OCI-LY1 (cell line): ENCODE results near the gene GRP.

Source experiments
- H2AFZ ChIP-seq: fragments of 200-600 bp; sonication (generic), shearing (Covaris generic); 2 replicates; pipeline ENCODE4 v1.6.0; 2014; ENCODE audit warnings: antibody characterized with exemption, mild to moderate bottlenecking, low read length
- H3F3A ChIP-seq: fragments of 200-600 bp; sonication (generic), shearing (Covaris generic); 2 replicates; pipeline ENCODE4 v1.6.0; 2014; ENCODE audit warnings: mild to moderate bottlenecking, antibody characterized with exemption, low read length, moderate library complexity; ENCODE audit not compliant: insufficient read depth
- H3K27ac ChIP-seq: fragments of 200-600 bp; sonication (generic); 2 replicates; pipeline ENCODE4 v1.5.1; 2014; ENCODE audit warnings: low read length, mixed run types, mild to moderate bottlenecking, low read depth; ENCODE audit not compliant: poor library complexity, severe bottlenecking
- H3K27me3 ChIP-seq: fragments of 200-600 bp; sonication (generic); 2 replicates; pipeline ENCODE4 v1.6.0; 2014; ENCODE audit warnings: antibody characterized with exemption, mild to moderate bottlenecking, low read length, moderate library complexity; ENCODE audit not compliant: insufficient read depth
- H3K36me3 ChIP-seq: fragments of 200-600 bp; sonication (generic); 2 replicates; pipeline ENCODE4 v1.6.1; 2014; ENCODE audit warnings: mild to moderate bottlenecking, antibody characterized with exemption, low read length, moderate library complexity, mixed read lengths; ENCODE audit not compliant: insufficient read depth
- H3K4me1 ChIP-seq: fragments of 200-600 bp; sonication (generic); 2 replicates; pipeline ENCODE4 v1.5.1; 2014; ENCODE audit warnings: mild to moderate bottlenecking, low read length, moderate library complexity; ENCODE audit not compliant: insufficient read depth, severe bottlenecking
- H3K4me2 ChIP-seq: fragments of 200-600 bp; sonication (generic), shearing (Covaris generic); 2 replicates; pipeline ENCODE4 v1.6.1; 2014; ENCODE audit warnings: low read length
- H3K4me3 ChIP-seq: fragments of 200-600 bp; sonication (generic); 2 replicates; pipeline ENCODE4 v1.5.1; 2014; ENCODE audit warnings: low read length, low read depth, mild to moderate bottlenecking, mixed read lengths; ENCODE audit not compliant: poor library complexity, severe bottlenecking
- H3K79me2 ChIP-seq: fragments of 200-600 bp; shearing (Covaris generic); 2 replicates; pipeline ENCODE4 v1.6.1; 2016; ENCODE audit warnings: mixed run types, low read length, mixed read lengths; ENCODE audit not compliant: insufficient read depth
- H3K9ac ChIP-seq: fragments of 200-600 bp; sonication (generic), shearing (Covaris generic); 2 replicates; pipeline ENCODE4 v1.6.1; 2014; ENCODE audit warnings: mild to moderate bottlenecking, low read length, mixed read lengths
- H3K9me2 ChIP-seq: fragments of 200-600 bp; sonication (generic), shearing (Covaris generic); 2 replicates; pipeline ENCODE4 v1.6.1; 2014; ENCODE audit warnings: low read depth, mild to moderate bottlenecking, low read length, mixed read lengths
- H3K9me3 ChIP-seq: fragments of 200-600 bp; shearing (Covaris generic); 2 replicates; pipeline ENCODE4 v1.6.1; 2014; ENCODE audit warnings: low read length, mixed read lengths
- H4K20me1 ChIP-seq: fragments of 200-600 bp; sonication (generic), shearing (Covaris generic); 2 replicates; pipeline ENCODE4 v1.6.0; 2016; ENCODE audit warnings: mild to moderate bottlenecking, low read length; ENCODE audit not compliant: insufficient read depth
- EZH2 ChIP-seq: fragments of 200-600 bp; sonication (generic), shearing (Covaris generic); IDR thresholded peaks from 2 replicates; pipeline ENCODE4 v1.8.0; 2017; ENCODE audit warnings: borderline replicate concordance, mixed run types, mild to moderate bottlenecking, antibody characterized with exemption, low read length, moderate library complexity, mixed read lengths
- TF ChIP-seq, protein P1 (sequence below): fragments of 200-600 bp; sonication (generic), shearing (Covaris generic); IDR thresholded peaks from 2 replicates; pipeline ENCODE4 v1.5.1; 2017; ENCODE audit warnings: mild to moderate bottlenecking, antibody characterized with exemption, low read length, moderate library complexity, mixed read lengths

The GRP gene

DNA sequence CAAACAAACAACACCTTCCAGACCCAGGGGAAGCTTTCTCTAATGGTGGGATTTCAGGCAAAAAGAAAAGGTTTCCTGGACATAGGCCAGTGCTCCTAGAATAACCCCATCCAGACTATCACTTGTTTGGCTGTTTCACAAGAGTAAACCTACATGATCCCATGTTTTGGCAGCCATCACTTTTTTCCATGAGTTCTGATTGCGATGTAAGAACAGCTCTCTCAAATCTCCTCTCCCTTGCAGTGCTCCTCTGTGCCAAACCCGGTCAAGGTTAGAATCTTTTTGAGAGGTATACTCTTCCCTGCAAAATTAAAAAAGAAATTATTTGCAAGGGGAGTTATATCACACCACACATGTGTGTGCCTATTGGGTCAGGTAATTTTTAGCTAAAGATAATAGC lies 11.9 kb downstream of the GRP start:
- no peak overlapping the region for H3K9ac ChIP-seq
- no peak overlapping the region for H3K4me3 ChIP-seq
- no peak overlapping the region for H2AFZ ChIP-seq
- H3K4me1 ChIP-seq, result no peaks in the 10 kb centered on the region
- H3K36me3 ChIP-seq, result no peaks in the 10 kb centered on the region
- no peak overlapping the region for H3K4me2 ChIP-seq
- no peaks in the 10 kb centered on the region for H3K27me3 ChIP-seq
- no peaks in the 10 kb centered on the region for H3K79me2 ChIP-seq
- no peaks in the 10 kb centered on the region for H4K20me1 ChIP-seq
- no peaks in the 10 kb centered on the region for H3F3A ChIP-seq
- H3K27ac ChIP-seq, result no peak overlapping the region
- no peaks in the 10 kb centered on the region for H3K9me3 ChIP-seq
- H3K9me2 ChIP-seq, result no peaks in the 10 kb centered on the region
- TF ChIP-seq EZH2, result no peak
- TF ChIP-seq, protein P1, sequence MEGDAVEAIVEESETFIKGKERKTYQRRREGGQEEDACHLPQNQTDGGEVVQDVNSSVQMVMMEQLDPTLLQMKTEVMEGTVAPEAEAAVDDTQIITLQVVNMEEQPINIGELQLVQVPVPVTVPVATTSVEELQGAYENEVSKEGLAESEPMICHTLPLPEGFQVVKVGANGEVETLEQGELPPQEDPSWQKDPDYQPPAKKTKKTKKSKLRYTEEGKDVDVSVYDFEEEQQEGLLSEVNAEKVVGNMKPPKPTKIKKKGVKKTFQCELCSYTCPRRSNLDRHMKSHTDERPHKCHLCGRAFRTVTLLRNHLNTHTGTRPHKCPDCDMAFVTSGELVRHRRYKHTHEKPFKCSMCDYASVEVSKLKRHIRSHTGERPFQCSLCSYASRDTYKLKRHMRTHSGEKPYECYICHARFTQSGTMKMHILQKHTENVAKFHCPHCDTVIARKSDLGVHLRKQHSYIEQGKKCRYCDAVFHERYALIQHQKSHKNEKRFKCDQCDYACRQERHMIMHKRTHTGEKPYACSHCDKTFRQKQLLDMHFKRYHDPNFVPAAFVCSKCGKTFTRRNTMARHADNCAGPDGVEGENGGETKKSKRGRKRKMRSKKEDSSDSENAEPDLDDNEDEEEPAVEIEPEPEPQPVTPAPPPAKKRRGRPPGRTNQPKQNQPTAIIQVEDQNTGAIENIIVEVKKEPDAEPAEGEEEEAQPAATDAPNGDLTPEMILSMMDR, result no peak

DNA sequence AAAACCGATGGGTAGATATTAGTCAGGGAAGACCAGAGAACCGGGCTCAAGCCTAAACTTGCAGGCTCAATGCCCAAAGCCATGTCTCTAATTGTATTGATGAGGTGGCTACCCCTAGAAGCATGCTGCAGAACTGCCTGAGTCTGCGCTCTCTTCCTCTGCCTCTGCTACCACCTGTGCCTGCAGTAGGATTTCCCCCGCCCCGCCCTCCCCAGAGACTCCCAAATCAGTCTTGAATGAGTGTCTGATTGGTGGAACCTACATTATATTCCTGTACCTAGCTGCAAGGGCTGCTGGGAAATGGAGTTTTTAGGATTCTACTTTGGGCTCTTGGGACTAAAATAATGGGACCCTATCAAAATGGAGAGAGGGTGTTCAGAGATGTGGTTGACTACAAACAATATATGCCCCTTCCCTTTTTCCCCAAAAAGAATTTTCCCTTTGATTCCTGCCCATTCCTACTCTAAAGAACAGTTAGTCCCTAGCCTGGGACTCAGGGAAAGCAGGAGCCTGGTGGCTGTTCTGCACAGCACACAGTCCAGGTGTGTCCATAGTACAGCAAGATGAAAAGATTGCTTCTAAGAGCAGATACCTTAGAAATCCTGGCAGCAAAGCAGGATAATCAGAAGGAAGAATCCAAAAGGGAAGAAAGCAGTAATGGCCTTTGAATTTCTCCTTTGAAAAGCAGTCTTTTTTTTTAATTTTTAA lies 12.5 kb downstream of the GRP start:
- Histone ChIP-seq H3K36me3 (no peaks in the 10 kb centered on the region), H3K4me3 (no peak overlapping the region), H3K27me3 (no peaks in the 10 kb centered on the region), H3K27ac (no peak overlapping the region), H3K9ac (no peak overlapping the region), H3F3A (no peaks in the 10 kb centered on the region), H3K4me2 (no peak overlapping the region), H3K79me2 (no peaks in the 10 kb centered on the region), H3K4me1 (no peaks in the 10 kb centered on the region), H2AFZ (no peak overlapping the region), H3K9me3 (no peaks in the 10 kb centered on the region), H4K20me1 (no peaks in the 10 kb centered on the region), H3K9me2 (no peaks in the 10 kb centered on the region)
- TF ChIP-seq EZH2, result no peak
- TF ChIP-seq, protein P1, result no peak

DNA sequence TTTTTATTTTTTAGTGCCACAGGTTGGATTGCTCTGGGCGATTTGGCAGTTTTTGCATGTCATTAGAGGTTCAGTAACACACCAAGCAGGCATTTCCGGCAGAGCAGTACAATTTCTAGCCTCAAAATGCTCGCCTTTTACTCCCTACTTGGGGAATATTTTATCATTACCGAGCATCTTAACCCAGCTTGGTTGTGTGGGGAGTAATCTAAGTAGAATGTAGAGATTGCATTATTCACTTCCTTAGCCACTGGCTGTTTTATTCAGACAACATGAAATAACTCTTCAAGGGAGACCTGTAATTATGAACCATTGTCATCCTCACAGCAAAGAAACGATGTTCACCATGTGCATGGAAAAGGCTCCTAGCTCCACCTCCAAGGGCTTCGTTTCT lies 13.1 kb downstream of the GRP start:
- H3K9me3 ChIP-seq, result no peaks in the 10 kb centered on the region
- no peaks in the 10 kb centered on the region for H3K36me3 ChIP-seq
- H3K4me2 ChIP-seq, result no peak overlapping the region
- no peak overlapping the region for H2AFZ ChIP-seq
- no peak overlapping the region for H3K9ac ChIP-seq
- no peak overlapping the region for H3K4me3 ChIP-seq
- H3K27me3 ChIP-seq, result no peaks in the 10 kb centered on the region
- H4K20me1 ChIP-seq, result no peaks in the 10 kb centered on the region
- H3K4me1 ChIP-seq, result no peaks in the 10 kb centered on the region
- no peaks in the 10 kb centered on the region for H3K9me2 ChIP-seq
- H3F3A ChIP-seq, result no peaks in the 10 kb centered on the region
- H3K27ac ChIP-seq, result no peak overlapping the region
- TF ChIP-seq, protein P1, result no peak
- no peaks in the 10 kb centered on the region for H3K79me2 ChIP-seq
